ENCODE measurements around the gene CHST11.

The CHST11 gene

GRCh38 chr12:104585448-104586055, 128.8 kb downstream of the CHST11 start:
- DNase-seq (ENCODE audit: low spot score): no peak

GRCh38 chr12:104586351-104586919, 129.7 kb downstream of the CHST11 start:
- no peak for DNase-seq (ENCODE audit: low spot score)

GRCh38 chr12:104588047-104588920, 131.5 kb downstream of the CHST11 start:
- DNase-seq (ENCODE audit: low spot score): peak; percentile 74

- DNase-seq (ENCODE audit: low spot score): no peak
Measured at GRCh38 chr12:104588921-104589590, 132.3 kb downstream of the CHST11 start.

GRCh38 chr12:104590022-104590421, 133.3 kb downstream of the CHST11 start:
- no peak for DNase-seq (ENCODE audit: low spot score)

- no peak for DNase-seq (ENCODE audit: low spot score)
Measured at GRCh38 chr12:104591257-104591885, 134.6 kb downstream of the CHST11 start.

- no peak for DNase-seq (ENCODE audit: low spot score)
Measured at GRCh38 chr12:104593482-104593881, 136.7 kb downstream of the CHST11 start.

- no peak for DNase-seq (ENCODE audit: low spot score)
Measured at GRCh38 chr12:104596134-104596799, 139.5 kb downstream of the CHST11 start.

GRCh38 chr12:104596898-104597843, 140.4 kb downstream of the CHST11 start:
- DNase-seq (ENCODE audit: low spot score): peak; percentile 44

- no peak for DNase-seq (ENCODE audit: low spot score)
Measured at GRCh38 chr12:104598342-104599271, 141.9 kb downstream of the CHST11 start.

GRCh38 chr12:104599272-104600035, 142.7 kb downstream of the CHST11 start:
- DNase-seq (ENCODE audit: low spot score): no peak

- no peak for DNase-seq (ENCODE audit: low spot score)
Measured at GRCh38 chr12:104600036-104600712, 143.4 kb downstream of the CHST11 start.

GRCh38 chr12:104600790-104601739, 144.3 kb downstream of the CHST11 start:
- no peak for DNase-seq (ENCODE audit: low spot score)

GRCh38 chr12:104602406-104602805, 145.7 kb downstream of the CHST11 start:
- DNase-seq (ENCODE audit: low spot score): no peak

GRCh38 chr12:104602896-104603295, 146.1 kb downstream of the CHST11 start:
- DNase-seq (ENCODE audit: low spot score): no peak

- DNase-seq (ENCODE audit: low spot score): peak; percentile 25
Measured at GRCh38 chr12:104603545-104603973, 146.8 kb downstream of the CHST11 start.

All from SW480 (cell line).